ENCODE data around the gene SGCA. TPM values are rescaled to one million over a fixed set of nuclear protein-coding genes. Genes with fewer than 3 reads are reported as not detected.

Gene SGCA
- total RNA-seq, result 78.5 TPM

- H3K4me1 ChIP-seq, result peaks cover 19 to 41% of the 10 kb centered on the region in 2 donors
Measured at GRCh38 chr17:50165867-50166517, at the start of gene SGCA. Gene SGCA (plus strand): TSS chr17:50166005. CDS start chr17:50166041, 36 bp downstream.

GRCh38 chr17:50117202-50118051 lies 48.4 kb upstream of the SGCA start:
- Histone ChIP-seq H3K4me1 (peaks cover 10 to 14% of the 10 kb centered on the region in 2 donors), H3K4me3 (peak overlapping the region; percentile 44 to 48), H3K9me3 (no peaks in the 10 kb centered on the region), H3K36me3 (no peaks in the 10 kb centered on the region), H3K27me3 (no peaks in the 10 kb centered on the region), H3K27ac (no peak overlapping the region)
- TF ChIP-seq CTCF (IDR thresholded peaks at IDR 0.05), result peak; percentile 70 to 92 (median 77)
- intact Hi-C loops (cut with DNase I), result loop anchor here (1.0 to 5.0 kb wide), 4 partner anchors 14 to 180 kb away; no protein-coding TSS in a partner anchor
- peak in 1 of 2 donors; percentile 82 for DNase-seq (ENCODE audit: low spot score in 2 of 2)

More at GRCh38 chr17:50165867-50166517, at the start of gene SGCA:
- Histone ChIP-seq H3K4me3 (peak within 1 kb of the TSS; percentile 25 to 73), H3K36me3 (peaks cover 8 to 13% of the 10 kb centered on the region in 2 donors), H3K27me3 (no peaks in the 10 kb centered on the region), H3K27ac (peak within 1 kb of the TSS; percentile 97 to 99), H3K9me3 (no peaks in the 10 kb centered on the region)
- TF ChIP-seq CTCF (IDR thresholded peaks at IDR 0.05), result no peak
- DNase-seq (ENCODE audit: low spot score in 2 of 2), result no peak
- intact Hi-C loops (cut with DNase I), result no loop called here

- no peaks in the 10 kb centered on the region for H3K27me3 ChIP-seq
- H3K27ac ChIP-seq, result no peak overlapping the region
- H3K36me3 ChIP-seq, result no peaks in the 10 kb centered on the region
- TF ChIP-seq CTCF (IDR thresholded peaks at IDR 0.05), result no peak
- no peak for DNase-seq (ENCODE audit: low spot score in 2 of 2)
- no peaks in the 10 kb centered on the region for H3K9me3 ChIP-seq
- peaks cover 8% of the 10 kb centered on the region in 2 donors for H3K4me1 ChIP-seq
- intact Hi-C loops (cut with DNase I), result loop anchor here (5.0 kb wide), 1 partner anchor 179 kb away; no protein-coding TSS in a partner anchor
- H3K4me3 ChIP-seq, result no peak overlapping the region
Measured at GRCh38 chr17:50118076-50118827, 47.6 kb upstream of the SGCA start.

GRCh38 chr17:50118828-50119218 lies 47.0 kb upstream of the SGCA start:
- H3K27me3 ChIP-seq, result no peaks in the 10 kb centered on the region
- no peak for DNase-seq (ENCODE audit: low spot score in 2 of 2)
- no peaks in the 10 kb centered on the region for H3K9me3 ChIP-seq
- H3K36me3 ChIP-seq, result no peaks in the 10 kb centered on the region
- peaks cover 8% of the 10 kb centered on the region in 2 donors for H3K4me1 ChIP-seq
- no peak overlapping the region for H3K27ac ChIP-seq
- TF ChIP-seq CTCF (IDR thresholded peaks at IDR 0.05), result no peak
- no peak overlapping the region for H3K4me3 ChIP-seq
- intact Hi-C loops (cut with DNase I), result loop anchor here (5.0 kb wide), 1 partner anchor 178 kb away; no protein-coding TSS in a partner anchor

- H3K4me3 ChIP-seq, result no peak overlapping the region
- no peaks in the 10 kb centered on the region for H3K36me3 ChIP-seq
- intact Hi-C loops (cut with DNase I), result no loop called here
- no peaks in the 10 kb centered on the region for H3K9me3 ChIP-seq
- no peak for TF ChIP-seq CTCF (IDR thresholded peaks at IDR 0.05)
- H3K27me3 ChIP-seq, result no peaks in the 10 kb centered on the region
- no peak for DNase-seq (ENCODE audit: low spot score in 2 of 2)
- H3K27ac ChIP-seq, result no peak overlapping the region
- peaks cover 8% of the 10 kb centered on the region in 2 donors for H3K4me1 ChIP-seq
Measured at GRCh38 chr17:50120475-50121253, 45.1 kb upstream of the SGCA start.
